Epithelial cell of esophagus (primary cell): Measurements from ENCODE around the gene STX11.

Source experiments
- DNase-seq: peaks from one replicate; pipeline ENCODE4 v3.0.0; 2010; ENCODE audit warnings: low read depth
- H3K4me3 ChIP-seq: 2 replicates; pipeline ENCODE4 v1.5.1; 2011; ENCODE audit warnings: mild to moderate bottlenecking, low read length, control low read depth
- CTCF ChIP-seq: IDR thresholded peaks from 2 replicates; pipeline ENCODE4 v1.5.1; 2011; ENCODE audit warnings: low read depth, mild to moderate bottlenecking, low read length, control low read depth, inconsistent platforms; ENCODE audit not compliant: insufficient read depth; ENCODE audit errors: missing control alignments

Gene STX11

GRCh38 chr6:144186817-144187625, 36.7 kb downstream of the STX11 start:
- H3K4me3 ChIP-seq: no peak overlapping the region
- no peak for TF ChIP-seq CTCF
- no peak for DNase-seq

- H3K4me3 ChIP-seq: no peak overlapping the region
- no peak for TF ChIP-seq CTCF
- DNase-seq: no peak
These were observed 39.0 kb downstream of the STX11 start for GRCh38 chr6:144189351-144189750.

GRCh38 chr6:144190080-144190479, 39.8 kb downstream of the STX11 start:
- H3K4me3 ChIP-seq: no peak overlapping the region
- TF ChIP-seq CTCF: no peak
- DNase-seq: no peak

- H3K4me3 ChIP-seq: no peak overlapping the region
- no peak for TF ChIP-seq CTCF
- DNase-seq: peak; percentile 75
These were observed 40.3 kb downstream of the STX11 start for GRCh38 chr6:144190593-144190992.

GRCh38 chr6:144193181-144193580, 42.9 kb downstream of the STX11 start:
- peak; percentile 39 for DNase-seq

GRCh38 chr6:144194293-144194810, 44.0 kb downstream of the STX11 start:
- no peak overlapping the region for H3K4me3 ChIP-seq
- TF ChIP-seq CTCF: no peak
- peak; percentile 49 for DNase-seq

More at GRCh38 chr6:144193181-144193580, 42.9 kb downstream of the STX11 start:
- H3K4me3 ChIP-seq: no peak overlapping the region
- TF ChIP-seq CTCF: no peak
